K562 (cell line): ENCODE measurements around the gene SALL2. TPM values are rescaled to one million over a fixed set of nuclear protein-coding genes. Genes with fewer than 3 reads are reported as not detected.

Source experiments
- ATAC-seq: fragments of 200-7000 bp; cut with Tn5 transposase; 3 replicates; pipeline ENCODE4 v1.9.1; 2020; ENCODE audit warnings: moderate library complexity
- BruUV-seq: library from RNA; stranded (reverse); fragments of 400-500 nt; replicated peaks from 2 replicates; lab custom pipeline; 2021; lab: Mats Ljungman, UMichigan
- CTCF ChIA-PET: fragments of 300-600 bp; formaldehyde crosslinking; extraction: SDS; loops from one replicate; lab custom pipeline; 2021; ENCODE audit warnings: low intra/inter-chr PET ratio; lab: Yijun Ruan, JAX
- POLR2A ChIA-PET: fragments of 300-600, 350-650 bp; sonication (Branson Sonifier 250); formaldehyde crosslinking; extraction: SDS; loops from one replicate; lab custom pipeline; 2021; ENCODE audit warnings: antibody characterized with exemption, inconsistent platforms; lab: Yijun Ruan, JAX
- DNase-seq, 4 experiments: peaks; one replicate each; pipeline versions ENCODE4 v3.0.0 to v3.0.0-alpha.2; 2011 to 2018; ENCODE audit warnings: low spot score in 3 of 4, mixed read lengths in 3 of 4; ENCODE audit errors: extremely low read depth in 1 of 4
- FAIRE-seq: peaks from 2 replicates; lab custom pipeline; 2011; peaks lifted over from hg19 to GRCh38; lab: Jason Lieb, UNC
- H2AFZ ChIP-seq: 2 replicates; pipeline ENCODE4 v1.6.0; 2011; ENCODE audit warnings: low read depth, low read length, control low read depth, inconsistent platforms
- H3K27ac ChIP-seq: fragments of 200-600 bp; 3 replicates; pipeline ENCODE4 v1.8.0; 2011; ENCODE audit warnings: low read depth, mild to moderate bottlenecking, control low read depth, inconsistent platforms, low read length, moderate library complexity, mixed read lengths; ENCODE audit errors: extremely low read depth
- H3K27me3 ChIP-seq, 2 experiments: fragments of 300-600 bp in 1 of 2; 2 replicates in 1 of 2; 3 replicates in 1 of 2; pipeline versions ENCODE4 v1.6.0 to v1.8.0; 2011; ENCODE audit warnings: inconsistent platforms in 2 of 2, low read length in 2 of 2, mild to moderate bottlenecking in 1 of 2, mixed read lengths in 1 of 2, moderate library complexity in 1 of 2; ENCODE audit not compliant: control insufficient read depth in 2 of 2, insufficient read depth in 2 of 2
- H3K36me3 ChIP-seq: fragments of 300-600 bp; 3 replicates; pipeline ENCODE4 v1.8.0; 2011; ENCODE audit warnings: mild to moderate bottlenecking, low read length, inconsistent platforms; ENCODE audit not compliant: control insufficient read depth, insufficient read depth
- H3K4me1 ChIP-seq, 2 experiments: fragments of 200-600 bp in 1 of 2; replicated peaks in 1 of 2; 2 replicates in 1 of 2; 3 replicates in 1 of 2; pipeline versions ENCODE4 v1.5.1 to v1.8.0; 2011; ENCODE audit warnings: inconsistent platforms in 2 of 2, low read length in 2 of 2, mild to moderate bottlenecking in 1 of 2, mixed read lengths in 1 of 2, moderate library complexity in 1 of 2; ENCODE audit not compliant: control insufficient read depth in 2 of 2, insufficient read depth in 2 of 2
- H3K4me2 ChIP-seq: 2 replicates; pipeline ENCODE4 v1.6.1; 2011; ENCODE audit warnings: low read length, control low read depth, inconsistent platforms, mixed read lengths; ENCODE audit not compliant: insufficient read depth
- H3K4me3 ChIP-seq: fragments of 200-600 bp; sonication (generic), shearing (Covaris generic); 2 replicates; pipeline ENCODE4 v1.5.1; 2016; ENCODE audit warnings: control low read depth, inconsistent platforms
- H3K79me2 ChIP-seq: fragments of 200-600 bp; 3 replicates; pipeline ENCODE4 v1.8.0; 2011; ENCODE audit warnings: low read length, inconsistent platforms; ENCODE audit not compliant: control insufficient read depth, insufficient read depth
- H3K9ac ChIP-seq, 2 experiments: 2 replicates each; pipeline versions ENCODE4 v1.6.0 to v1.6.1; 2011; ENCODE audit warnings: low read depth in 2 of 2, low read length in 2 of 2, control low read depth in 1 of 2, inconsistent platforms in 1 of 2, mild to moderate bottlenecking in 1 of 2, mixed read lengths in 1 of 2; ENCODE audit not compliant: insufficient read depth in 1 of 2
- H3K9me1 ChIP-seq: one replicate; pipeline ENCODE4 v1.6.0; 2011; ENCODE audit warnings: inconsistent platforms, mild to moderate bottlenecking, low read length, moderate library complexity; ENCODE audit not compliant: control insufficient read depth, insufficient read depth
- H3K9me3 ChIP-seq: replicated peaks from 2 replicates; pipeline ENCODE4 v1.5.1; 2011; ENCODE audit warnings: low read depth, low read length, inconsistent platforms; ENCODE audit not compliant: control insufficient read depth, insufficient read depth
- H4K20me1 ChIP-seq: replicated peaks from 2 replicates; pipeline ENCODE4 v1.6.1; 2011; ENCODE audit warnings: low read length, inconsistent platforms, mixed read lengths; ENCODE audit not compliant: control insufficient read depth, insufficient read depth
- ARHGAP35 ChIP-seq: fragments of 450-650 bp; IDR thresholded peaks from 2 replicates; pipeline ENCODE4 v1.6.1; 2018; ENCODE audit not compliant: partially characterized antibody
- ATF4 ChIP-seq: fragments of 450-650 bp; formaldehyde crosslinking; IDR thresholded peaks from 2 replicates; pipeline ENCODE4 v1.4.0; 2022; ENCODE audit warnings: mild to moderate bottlenecking, moderate library complexity
- ATF7 ChIP-seq: fragments of 450-650 bp; IDR thresholded peaks from 2 replicates; pipeline ENCODE4 v1.7.1; 2014; ENCODE audit warnings: mild to moderate bottlenecking, moderate library complexity
- C11orf30 ChIP-seq: fragments of 450-650 bp; IDR thresholded peaks from 2 replicates; pipeline ENCODE4 v1.6.1; 2016; ENCODE audit warnings: low read depth, mild to moderate bottlenecking
- CEBPZ ChIP-seq: fragments of 150-350 bp; IDR thresholded peaks from 2 replicates; pipeline ENCODE4 v1.6.1; 2014; ENCODE audit warnings: low read depth, mild to moderate bottlenecking, low read length, borderline replicate concordance
- FOXK2 ChIP-seq, 2 experiments: fragments of 450-650 bp; IDR thresholded peaks in 1 of 2; conservative IDR thresholded peaks in 1 of 2; 2 replicates each; pipeline ENCODE4 v1.6.1; 2016; ENCODE audit warnings: low read depth in 2 of 2, mild to moderate bottlenecking in 1 of 2
- KLF10 ChIP-seq: fragments of 250-450 bp; sonication (Bioruptor Pico); IDR thresholded peaks from 2 replicates; pipeline ENCODE4 v1.6.1; 2021; ENCODE audit warnings: matching md5 sums
- MEF2A ChIP-seq: IDR thresholded peaks from 2 replicates; pipeline ENCODE4 v1.6.1; 2011; ENCODE audit warnings: low read depth, mild to moderate bottlenecking, low read length, moderate library complexity; ENCODE audit not compliant: control insufficient read depth
- RHOXF2B ChIP-seq: fragments of 250-450 bp; sonication (Bioruptor Pico); conservative IDR thresholded peaks from 2 replicates; pipeline ENCODE4 v1.5.1; 2021
- RNF2 ChIP-seq: sonication (generic); IDR thresholded peaks from 2 replicates; pipeline ENCODE4 v1.6.1; 2016
- TRIM25 ChIP-seq: fragments of 450-650 bp; IDR thresholded peaks from 2 replicates; pipeline ENCODE4 v1.7.0; 2016; ENCODE audit warnings: borderline replicate concordance
- ZBTB17 ChIP-seq: fragments of 450-650 bp; formaldehyde crosslinking; IDR thresholded peaks from 2 replicates; pipeline ENCODE4 v1.4.0; 2020; ENCODE audit warnings: mild to moderate bottlenecking
- ZFPM2 ChIP-seq: fragments of 250-450 bp; sonication (Bioruptor Pico); IDR thresholded peaks from 2 replicates; pipeline ENCODE4 v1.5.1; 2022; ENCODE audit warnings: mild to moderate bottlenecking
- ZNF174 ChIP-seq: fragments of 250-450 bp; sonication (Bioruptor Pico); IDR thresholded peaks from 2 replicates; pipeline ENCODE4 v1.4.0; 2020; ENCODE audit warnings: mild to moderate bottlenecking
- ZNF217 ChIP-seq: sonication (generic); formaldehyde crosslinking; IDR thresholded peaks from 2 replicates; pipeline ENCODE4 v1.8.0; 2022; ENCODE audit warnings: mild to moderate bottlenecking, missing genetic modification reagents
- ZNF239 ChIP-seq: fragments of 250-450 bp; sonication (Bioruptor Pico); IDR thresholded peaks from 2 replicates; pipeline ENCODE4 v1.4.0; 2020; ENCODE audit warnings: mild to moderate bottlenecking
- ZNF436 ChIP-seq: fragments of 250-450, 450-650 bp; sonication (Bioruptor Pico); formaldehyde crosslinking; IDR thresholded peaks from 2 replicates; pipeline ENCODE4 v1.7.0; 2020; ENCODE audit warnings: mild to moderate bottlenecking
- WGBS: fragments of 100-300 bp; shearing (Covaris generic); methylation state at CpG from one replicate; pipeline ENCODE4 v1.1.6; 2016; ENCODE audit warnings: low coverage, mixed read lengths; ENCODE audit not compliant: insufficient coverage; ENCODE audit errors: missing lambda C conversion rate; 5-methylcytosine and 5-hydroxymethylcytosine counted together
- in situ Hi-C: fragments of 300-500 bp; cut with MboI; formaldehyde crosslinking; loops from 4 replicates; pipeline ENCODE4 v1.15.0; 2018; ENCODE audit warnings: inconsistent platforms, mixed read lengths
- intact Hi-C: fragments of 100-400 bp; cut with micrococcal nuclease; formaldehyde crosslinking; loops from 2 replicates; pipeline ENCODE4 v1.14.2; 2022
- polyA plus RNA-seq, 8 experiments: library from polyadenylated mRNA; depleted of rRNA in 4 of 8; stranded (reverse) in 5 of 8; unstranded in 3 of 8; fragments of >200 nt; fragmentation: Nextera tagmentation in 2 of 8; fragmentation: Illumina TruSeq in 1 of 8; extraction: Ambion mirVana in 2 of 8; extraction: Trizol in 1 of 8; gene quantifications; 2 replicates each; pipeline versions ENCODE4 v1.2.1 to v1.2.3, GENCODE V29; 2011 to 2014; ENCODE audit warnings: inconsistent platforms in 1 of 8, missing spikeins in 1 of 8
- total RNA-seq, 7 experiments: library from RNA; depleted of rRNA in 6 of 7; stranded (reverse); fragments of >200 nt in 6 of 7; fragmentation: Illumina TruSeq in 2 of 7; extraction: Trizol in 2 of 7; gene quantifications; 2 replicates each; pipeline versions ENCODE4 v1.2.1 to v1.2.3, GENCODE V29; 2011 to 2021; ENCODE audit warnings: low replicate concordance in 1 of 7

The SALL2 gene
- total and polyA plus RNA-seq, 9 of the 15 experiments (the other 6 are each of a cell fraction or from before 2014, with no cell fraction given) = 6.6 to 30.4 (median 12.9) TPM

GRCh38 chr14:21494902-21495762, 31.0 kb downstream of the SALL2 start:
- Histone ChIP-seq H3K27me3 (no peaks in the 10 kb centered on the region), H3K9me3 (no peaks in the 10 kb centered on the region), H3K4me1 (no peaks in the 10 kb centered on the region), H4K20me1 (no peaks in the 10 kb centered on the region; the same call in 1 of the 2 replicates), H3K9me1 (no peaks in the 10 kb centered on the region), H3K4me2 (no peak overlapping the region), H2AFZ (no peak overlapping the region), H3K4me3 (no peak overlapping the region), H3K9ac (no peak overlapping the region), H3K27ac (no peak overlapping the region; the same call in 2 of the 3 replicates), H3K36me3 (peaks cover 72% of the 10 kb centered on the region), H3K79me2 (no peaks in the 10 kb centered on the region)
- no peak for ATAC-seq
- POLR2A ChIA-PET = interaction anchor here (0.6 to 1.0 kb wide), 3 partner anchors 14 to 91 kb away, joined by 3 read pairs; partner anchors contain the start of gene METTL3
- no peak for DNase-seq
- in situ Hi-C loops = no loop called here
- CTCF ChIA-PET = no interaction called here
- no peak for FAIRE-seq
- intact Hi-C loops = no loop called here
- BruUV-seq = no TSS peak
- 39% methylated on average over 2 of the region's 2 CpGs for WGBS
- TF ChIP-seq ZNF436 (CRISPR knock-in tag) (no peak), ZNF174 (CRISPR knock-in tag) (no peak), ATF7 (0 out of 2 replicates have a peak, but pooled peaks have one; percentile 32), ZFPM2 (CRISPR knock-in tag) (no peak), ZNF239 (CRISPR knock-in tag) (no peak), TRIM25 (no peak), KLF10 (CRISPR knock-in tag) (no peak), ZBTB17 (CRISPR knock-in tag) (no peak), RNF2 (no peak), ZNF217 (no peak), CEBPZ (no peak), RHOXF2B (no peak), ARHGAP35 (no peak), ATF4 (CRISPR knock-in tag) (no peak), MEF2A (no peak), C11orf30 (no peak), FOXK2 (conservative IDR thresholded peaks at IDR 0.05 in 1 of 2, IDR thresholded peaks at IDR 0.05 in 1 of 2; ENCODE audit: low read depth in 2 of 2) (no peak)
